ENCODE measurements around the gene SUV39H2.
"Not testable (repeated sequence)": the region's sequence is repeated elsewhere in the genome, so short reads cannot be mapped to it uniquely, and the experiment has no call there.

SUV39H2 gene

DNA sequence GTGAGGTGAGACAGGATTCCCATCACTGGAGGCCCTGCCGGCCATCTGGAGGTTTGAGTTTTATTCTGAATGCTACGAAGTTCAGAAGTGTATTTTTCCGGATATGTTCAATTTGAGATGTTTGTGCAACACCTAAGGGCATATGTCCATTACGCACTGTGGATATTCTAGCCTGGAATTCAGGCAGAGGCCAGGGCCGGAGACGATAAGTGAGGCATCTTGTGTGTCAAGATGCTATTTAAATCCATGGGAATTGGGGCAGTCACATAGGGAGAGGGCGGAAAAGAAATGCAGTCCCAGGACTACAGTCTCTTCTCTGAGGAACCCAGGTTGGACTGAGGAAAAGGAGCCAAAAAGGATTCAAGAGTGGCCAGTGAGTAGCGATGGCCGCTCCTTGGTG lies 1.9 kb upstream of the SUV39H2 start:
- DNase-seq = no peak

DNA sequence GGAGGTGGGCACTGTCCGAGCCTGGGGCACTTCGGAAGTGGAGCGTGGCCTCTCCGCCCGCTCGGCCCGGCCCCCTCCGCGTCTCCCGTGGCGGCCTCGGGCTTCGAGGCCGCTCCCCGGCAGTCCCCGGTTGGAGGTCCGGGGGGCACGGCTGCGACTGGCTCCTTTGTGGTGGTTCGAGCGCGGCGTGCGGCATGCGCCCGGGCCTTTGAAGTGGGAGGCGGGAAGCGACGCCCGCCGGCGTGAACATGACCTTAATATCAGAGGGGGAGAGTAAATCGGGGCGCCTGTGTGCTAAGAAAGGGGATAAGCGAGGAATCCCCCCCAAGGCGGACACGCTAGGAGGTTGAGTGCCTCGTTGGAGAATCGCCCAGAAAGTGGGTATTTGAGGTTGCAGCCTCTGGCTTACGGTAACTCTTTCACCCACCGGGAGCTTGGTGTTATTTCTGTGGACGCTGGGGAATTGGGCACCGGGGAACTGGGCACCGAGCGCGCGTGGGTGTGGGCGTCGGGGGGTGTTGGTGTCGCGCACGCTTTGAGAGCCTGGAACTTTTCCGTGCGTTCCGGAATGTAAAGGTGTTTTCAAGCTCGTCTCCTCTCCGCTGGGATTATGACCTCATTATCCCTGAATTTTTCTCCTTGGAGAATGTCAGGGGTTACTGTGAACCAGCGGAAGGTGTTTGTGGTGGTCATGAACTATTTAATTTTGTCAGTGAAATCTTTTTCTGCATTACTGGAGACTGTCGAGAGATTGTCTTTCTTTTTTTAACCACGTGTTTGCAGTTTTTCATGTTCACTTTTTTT lies 660 bp downstream of the SUV39H2 start:
- DNase-seq = peak; percentile 13

DNA sequence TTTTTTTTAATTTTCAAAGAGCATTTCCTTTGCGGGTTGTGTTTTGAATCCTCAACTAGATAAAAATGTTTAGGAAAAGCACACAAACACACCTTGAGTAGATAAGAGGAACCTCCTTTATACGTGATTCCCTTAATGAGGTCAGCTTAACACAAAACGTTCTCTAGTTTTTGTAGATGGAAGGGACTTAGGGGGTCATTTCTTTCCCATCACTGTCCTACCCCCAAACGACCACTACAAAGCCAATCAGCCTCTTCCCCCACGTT lies 1.2 kb downstream of the SUV39H2 start:
- DNase-seq = no peak

DNA sequence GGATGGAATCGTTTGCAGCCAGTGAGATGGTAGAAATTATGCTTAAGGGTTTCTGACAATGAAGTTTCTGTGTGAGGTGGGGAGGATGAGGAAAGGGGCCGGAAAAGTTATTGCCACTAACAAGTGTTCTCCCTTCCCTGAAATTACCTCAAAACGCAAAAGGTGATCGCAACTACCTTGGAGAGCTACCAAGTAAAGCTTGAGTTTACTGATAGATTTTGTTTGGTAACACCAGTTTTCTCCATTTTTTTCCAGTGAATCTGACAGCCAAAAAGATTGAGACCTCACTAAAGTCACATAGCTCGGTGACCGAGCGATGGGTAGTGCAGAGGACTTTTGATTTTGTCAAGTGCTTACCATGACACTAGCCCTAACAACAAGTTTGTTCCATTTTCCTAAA lies 1.6 kb downstream of the SUV39H2 start:
- no peak for DNase-seq

DNA sequence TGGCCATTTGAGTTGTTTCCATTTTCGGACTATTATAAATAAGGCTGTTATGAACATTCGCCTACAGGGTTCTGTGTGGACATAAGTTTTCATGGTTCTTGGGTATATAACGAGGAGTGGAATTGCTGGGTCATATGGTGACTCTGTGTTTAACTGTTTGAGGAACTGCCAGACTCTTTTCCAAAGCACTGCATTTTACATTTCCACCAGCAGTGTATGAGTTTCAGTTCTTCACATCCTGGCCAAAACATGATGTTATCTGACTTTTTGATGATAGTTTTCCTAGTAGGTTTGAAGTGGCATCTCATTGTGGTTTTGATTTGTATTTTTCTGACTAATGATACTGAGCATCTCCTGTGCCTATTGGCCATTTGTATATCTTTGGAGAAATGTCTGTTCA lies 5.4 kb downstream of the SUV39H2 start:
- no peak for DNase-seq

DNA sequence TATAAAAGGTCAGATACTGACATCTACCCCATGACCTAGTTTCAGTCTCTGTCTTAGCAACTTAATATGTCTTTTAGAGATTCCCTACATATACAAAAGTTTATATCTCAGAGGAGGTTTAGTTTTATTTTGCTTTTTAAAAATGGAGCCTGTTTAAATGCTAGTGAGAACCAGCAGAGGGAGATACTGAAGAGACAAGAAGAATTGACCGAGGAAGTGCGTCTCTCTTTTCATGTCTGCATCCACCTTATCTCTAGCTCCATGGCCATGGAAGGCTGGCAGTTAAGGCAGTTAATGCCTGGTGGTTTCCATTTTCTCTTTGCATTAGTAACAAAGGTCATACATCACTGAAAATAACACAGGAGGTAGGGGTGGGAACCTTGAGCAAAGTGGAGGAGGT lies 10.7 kb downstream of the SUV39H2 start:
- peak; percentile 4 for DNase-seq

DNA sequence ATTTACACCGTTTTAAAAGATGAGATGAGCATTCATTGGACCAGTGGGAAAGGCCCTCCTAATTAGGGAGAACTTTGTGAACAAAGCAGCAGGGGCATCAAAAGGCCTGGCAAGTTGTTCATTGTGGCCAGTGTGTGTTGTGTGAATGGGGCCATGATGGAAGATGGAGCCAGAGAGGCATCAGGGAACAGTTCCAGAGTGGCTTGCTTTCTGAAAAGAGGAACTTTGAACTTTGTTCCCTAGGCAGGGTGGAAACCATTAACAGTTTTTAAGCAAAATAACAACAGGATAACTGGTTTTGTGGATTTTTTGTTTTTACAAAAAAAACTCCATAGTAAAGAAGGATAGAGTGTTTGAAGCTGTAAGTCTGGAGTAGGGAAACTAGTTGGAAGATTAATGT lies 12.5 kb downstream of the SUV39H2 start:
- no peak for DNase-seq

DNA sequence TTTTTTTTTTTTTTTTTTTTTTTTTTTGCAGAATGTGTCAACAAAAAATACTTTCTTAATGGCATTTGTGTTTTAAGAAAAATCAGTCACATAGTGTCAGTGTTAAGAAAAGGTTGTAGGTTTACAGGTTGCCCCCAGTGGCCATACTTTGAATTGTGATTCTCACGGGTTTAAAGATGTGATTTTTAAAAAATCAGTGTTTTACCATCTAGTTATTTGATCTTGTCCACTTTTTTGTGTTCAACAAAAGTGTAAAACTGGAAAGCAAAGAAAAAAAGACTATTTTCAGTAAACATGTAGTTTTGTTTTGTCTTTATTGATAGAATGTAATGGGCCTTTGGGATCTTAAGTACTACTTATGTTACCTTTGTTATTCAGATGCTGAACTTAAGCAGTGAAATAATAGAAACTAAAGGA lies 25.7 kb downstream of the SUV39H2 start:
- peak; percentile 36 for DNase-seq

DNA sequence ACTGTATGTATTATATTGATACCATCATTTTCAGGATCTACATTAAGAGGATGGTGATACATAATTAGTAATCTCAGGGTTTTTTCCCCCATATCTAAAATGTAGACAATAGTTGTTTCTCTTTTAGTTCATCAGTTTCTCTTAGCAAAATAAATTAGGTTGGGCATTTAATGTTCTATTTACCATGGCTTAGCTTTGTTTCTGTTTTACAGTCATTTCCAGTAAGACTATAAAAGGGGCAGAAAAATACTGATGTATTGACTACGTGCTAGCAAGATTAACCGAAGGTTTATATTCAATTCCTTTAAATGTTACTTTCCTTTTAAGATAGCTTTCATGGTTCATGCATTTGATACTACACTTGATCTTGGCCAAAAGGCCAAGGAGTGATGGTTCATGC lies 26.2 kb downstream of the SUV39H2 start:
- DNase-seq = no peak

DNA sequence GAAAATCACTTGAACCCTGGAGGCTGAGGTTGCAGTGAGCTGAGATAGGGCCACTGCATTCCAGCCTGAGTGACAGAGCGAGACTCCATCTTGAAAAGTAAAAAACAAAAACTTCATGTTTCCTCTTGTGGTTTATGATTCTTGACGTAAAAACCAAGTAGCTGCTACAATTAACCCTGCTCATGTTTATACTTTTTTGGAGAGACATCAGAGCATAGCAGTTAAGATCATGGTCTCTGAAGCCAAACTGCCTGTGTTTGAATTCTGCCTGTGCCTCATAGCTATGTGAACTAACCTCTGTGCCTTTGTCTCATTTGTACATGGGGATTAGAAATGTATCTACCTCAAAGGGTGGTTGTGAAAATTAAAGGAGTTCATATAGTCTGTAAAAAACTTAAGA lies 27.2 kb downstream of the SUV39H2 start:
- DNase-seq = no peak

DNA sequence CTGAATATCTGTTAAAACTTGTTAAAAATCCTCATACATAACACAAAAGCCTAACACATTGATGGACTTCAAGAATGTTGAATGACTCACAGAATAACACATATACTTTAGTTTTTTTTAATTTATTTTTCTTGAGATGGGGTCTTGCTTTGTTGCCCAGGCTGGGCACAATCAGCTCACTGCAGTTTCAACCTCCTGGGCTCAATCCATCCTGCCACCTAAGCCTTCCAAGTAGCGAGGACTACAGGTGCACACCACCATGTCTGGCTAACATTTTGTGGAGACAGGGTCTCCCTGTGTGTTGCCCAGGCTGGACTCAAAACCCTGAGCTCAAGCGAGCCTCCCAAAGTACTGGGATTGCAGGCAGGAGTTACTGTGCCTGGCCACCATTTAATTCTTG lies 28.1 kb downstream of the SUV39H2 start:
- no peak for DNase-seq

DNA sequence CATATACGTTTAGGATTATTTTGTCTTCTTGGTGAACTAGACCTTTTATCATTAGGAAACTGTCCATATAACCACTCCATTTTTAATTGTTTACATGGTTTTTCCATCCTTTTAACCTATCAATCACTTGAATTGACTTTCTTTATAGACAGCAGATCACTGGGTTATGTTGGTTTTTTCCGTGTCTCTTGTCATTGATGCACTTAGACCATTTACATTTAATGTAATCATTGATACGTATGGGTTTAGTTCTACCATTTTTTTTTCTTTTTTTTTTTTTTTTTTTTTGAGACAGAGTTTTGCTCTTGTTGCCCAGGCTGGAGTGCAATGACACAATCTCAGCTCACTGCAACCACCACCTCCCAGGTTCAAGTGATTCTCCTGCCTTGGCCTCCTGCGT lies 28.9 kb downstream of the SUV39H2 start:
- DNase-seq = not testable (repeated sequence)

DNA sequence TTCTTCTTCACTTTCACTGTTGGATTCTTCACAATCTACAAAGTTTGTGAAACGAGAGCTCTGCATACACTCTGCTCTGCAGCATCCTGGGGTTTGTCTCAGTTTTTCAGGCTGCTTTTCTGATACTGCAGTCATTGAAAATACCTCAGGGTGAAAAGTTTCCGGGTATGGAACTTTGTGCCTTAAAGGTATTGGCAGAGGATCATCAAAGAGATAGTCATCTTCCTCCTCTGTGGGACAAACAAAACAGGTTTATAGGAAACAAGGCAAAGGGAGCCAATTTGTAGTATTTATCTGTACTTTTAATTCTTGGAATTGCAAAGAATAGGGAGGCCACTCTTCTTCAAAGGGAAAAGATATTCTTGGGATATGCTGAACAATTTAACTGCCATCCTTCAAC lies 30.4 kb downstream of the SUV39H2 start:
- DNase-seq = no peak

DNA sequence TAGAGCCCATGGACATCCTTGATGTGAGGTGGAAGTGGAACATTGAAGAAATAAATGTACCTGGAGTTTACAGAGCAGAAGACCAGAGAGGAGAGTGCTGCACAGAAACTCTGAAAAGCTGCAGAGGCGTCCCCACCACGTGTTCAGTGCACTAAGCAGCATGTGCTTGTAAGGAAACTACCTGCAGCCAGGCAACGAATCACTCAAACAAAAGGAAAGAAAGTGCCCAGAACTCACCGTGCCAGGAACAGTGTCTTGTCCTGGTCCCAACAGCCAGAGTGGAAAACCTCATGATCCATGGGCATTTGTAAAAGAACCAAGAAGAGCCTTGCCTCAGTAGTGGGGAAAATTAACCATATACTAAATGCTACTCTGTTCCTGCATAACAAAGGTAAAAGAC lies 32.3 kb downstream of the SUV39H2 start:
- DNase-seq = no peak

DNA sequence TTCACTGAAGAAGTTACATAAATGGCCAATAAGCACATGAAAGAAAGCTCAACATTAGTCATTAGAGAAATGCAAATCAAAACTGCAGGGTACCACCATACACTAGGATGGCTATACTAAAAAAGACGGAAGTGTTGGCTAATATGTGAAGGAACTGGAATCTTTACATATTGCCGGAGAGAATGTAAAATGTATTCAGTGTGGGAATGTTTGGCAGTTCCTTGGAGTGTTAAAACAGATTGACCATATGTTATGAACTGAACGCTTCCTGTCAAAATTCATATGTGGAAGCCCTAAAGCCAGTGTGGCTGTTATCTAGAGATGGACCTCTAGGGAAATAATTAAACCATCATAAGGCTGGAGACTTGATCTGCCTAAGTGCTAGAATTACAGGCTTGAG lies 33.1 kb downstream of the SUV39H2 start:
- no peak for DNase-seq

DNA sequence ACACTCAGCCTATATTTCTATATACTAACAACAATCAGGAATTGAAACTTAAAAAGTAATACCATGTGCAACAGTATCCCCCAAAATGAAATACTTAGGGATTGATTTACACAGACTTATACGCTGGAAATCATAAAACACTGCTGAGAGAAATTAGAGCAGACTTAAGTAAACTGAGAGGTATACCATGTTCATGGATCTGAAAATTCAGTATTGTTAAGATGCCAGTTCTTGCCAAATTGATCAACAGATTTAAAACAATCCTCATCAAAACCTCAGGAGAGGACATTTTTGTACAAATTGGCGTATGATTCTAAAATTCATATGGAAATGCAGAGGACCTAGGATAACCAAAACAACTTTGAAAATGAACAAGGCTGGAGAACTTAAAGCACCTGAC lies 37.9 kb downstream of the SUV39H2 start:
- DNase-seq = no peak

DNA sequence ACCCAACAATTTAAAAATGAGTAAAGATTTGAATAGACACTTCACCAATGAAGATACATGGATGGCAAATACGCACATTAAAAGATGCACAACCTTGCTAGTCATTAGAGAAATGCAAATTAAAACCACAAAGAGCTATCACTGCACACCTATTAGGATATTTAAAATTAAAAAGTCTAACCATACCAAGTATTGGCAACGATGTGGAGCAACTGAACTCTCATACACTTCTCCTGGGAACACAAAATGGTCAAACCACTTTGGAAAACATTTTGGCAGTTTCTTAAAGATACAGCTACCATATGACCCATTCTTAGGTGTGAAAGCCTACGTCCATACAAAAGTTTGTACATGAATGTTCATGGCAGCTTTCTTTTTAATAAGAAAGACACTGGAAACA lies 39.2 kb downstream of the SUV39H2 start:
- no peak for DNase-seq

DNA sequence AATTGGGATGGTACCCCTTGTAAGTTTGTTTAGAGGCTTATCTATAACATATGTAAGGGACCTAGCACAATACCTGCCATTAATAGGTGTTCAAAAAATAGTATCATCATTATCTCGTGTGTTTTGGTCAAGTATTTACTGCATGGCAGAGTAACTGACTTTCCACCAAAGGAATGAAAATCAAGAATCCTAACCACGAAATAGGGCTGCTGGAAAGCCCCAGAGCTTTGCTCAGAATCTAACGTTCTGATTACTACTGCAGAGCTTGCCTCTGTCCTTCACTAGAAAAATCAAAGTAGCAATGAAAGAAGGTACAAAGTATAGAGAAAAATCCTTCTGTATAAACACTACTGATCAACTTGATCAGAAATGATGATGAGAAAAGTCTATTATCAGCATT lies 40.3 kb downstream of the SUV39H2 start:
- DNase-seq = no peak

DNA sequence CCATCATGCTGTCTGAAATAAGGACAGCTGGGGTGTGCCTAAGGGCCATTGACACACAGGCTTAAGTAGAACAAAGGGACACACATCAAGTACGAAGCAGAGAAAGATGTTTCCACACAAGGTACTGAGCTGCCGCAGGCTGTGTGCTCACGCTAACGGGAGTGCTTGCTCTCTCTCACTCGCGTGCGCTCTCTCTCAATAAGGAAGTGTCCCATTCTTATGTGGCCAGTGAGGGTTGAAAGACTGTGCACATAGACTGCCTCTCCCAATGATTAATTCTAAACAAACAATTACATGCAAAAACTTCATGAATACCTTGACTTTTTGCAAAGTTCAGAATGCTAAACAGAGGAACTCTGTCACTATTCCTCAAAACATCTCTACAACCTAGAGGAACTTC lies 45.3 kb downstream of the SUV39H2 start:
- DNase-seq = no peak

DNA sequence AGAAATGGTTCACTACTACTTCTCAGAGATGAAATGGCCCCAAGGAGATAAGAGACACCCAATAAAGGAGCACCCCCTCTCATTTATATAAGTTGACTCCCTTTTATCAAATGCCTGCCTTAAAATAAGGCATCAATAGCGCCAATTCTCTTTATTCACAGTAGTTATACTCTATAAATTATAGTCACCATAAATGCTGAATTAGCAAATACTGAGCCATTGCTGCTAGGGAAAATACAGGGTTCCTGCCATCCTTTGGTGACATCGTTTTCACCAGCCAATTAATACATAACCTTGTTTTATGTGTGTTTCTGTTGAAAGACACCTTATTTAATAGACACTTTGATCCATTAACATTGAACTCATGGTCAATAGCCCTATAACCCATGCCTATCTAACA lies 46.6 kb downstream of the SUV39H2 start:
- DNase-seq = no peak

DNA sequence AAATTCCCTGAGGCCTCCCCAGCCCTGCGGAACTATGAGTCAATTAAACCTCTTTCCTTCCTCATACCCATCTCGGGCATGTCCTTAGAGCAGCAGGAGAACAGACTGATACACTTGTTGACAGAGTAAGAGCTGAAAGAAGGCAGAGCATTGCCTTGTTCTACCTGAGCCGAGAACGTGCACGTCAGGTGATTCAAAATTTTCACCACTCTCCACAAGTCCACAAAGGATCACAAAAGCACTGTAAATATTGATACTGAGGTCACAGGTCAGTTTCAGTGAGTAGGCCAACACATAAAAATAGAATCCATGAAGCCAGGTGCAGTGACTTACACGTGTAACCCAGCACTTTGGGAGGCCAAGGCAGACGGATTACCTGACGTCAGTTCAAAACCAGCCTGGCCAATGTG lies 47.4 kb downstream of the SUV39H2 start:
- DNase-seq = no peak

DNA sequence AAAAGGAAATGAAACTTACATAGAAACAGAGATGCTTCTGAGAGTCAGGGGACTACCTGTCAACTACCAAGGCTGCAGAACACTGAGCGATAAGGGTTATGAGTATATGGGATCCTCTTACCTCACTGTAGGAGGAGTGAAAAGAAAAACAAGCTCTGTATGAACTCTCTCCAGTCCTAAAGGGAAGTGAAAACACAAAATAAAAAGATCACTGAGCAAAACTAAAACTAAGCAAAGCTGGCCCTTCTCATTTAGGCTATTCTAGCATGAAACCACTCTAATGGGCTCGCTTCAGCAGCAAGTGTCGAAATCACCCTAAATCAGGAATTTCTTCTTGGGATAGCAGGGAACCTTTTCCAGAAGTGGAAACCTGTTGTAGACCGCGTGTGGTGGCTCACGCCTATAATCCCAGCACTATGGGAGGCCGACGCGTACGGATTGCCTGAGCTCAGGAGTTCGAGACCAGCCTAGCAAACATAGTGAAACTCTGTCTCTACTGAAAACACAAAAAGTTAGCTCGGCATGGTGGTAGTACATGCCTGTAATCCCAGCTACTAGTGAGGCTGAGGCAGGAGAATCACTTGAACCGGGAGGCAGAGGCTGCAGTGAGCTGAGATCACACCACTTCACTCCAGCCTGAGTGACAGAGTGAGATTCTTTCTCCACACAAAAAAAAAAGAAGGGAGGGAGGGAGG lies 48.2 kb downstream of the SUV39H2 start:
- no peak for DNase-seq

DNA sequence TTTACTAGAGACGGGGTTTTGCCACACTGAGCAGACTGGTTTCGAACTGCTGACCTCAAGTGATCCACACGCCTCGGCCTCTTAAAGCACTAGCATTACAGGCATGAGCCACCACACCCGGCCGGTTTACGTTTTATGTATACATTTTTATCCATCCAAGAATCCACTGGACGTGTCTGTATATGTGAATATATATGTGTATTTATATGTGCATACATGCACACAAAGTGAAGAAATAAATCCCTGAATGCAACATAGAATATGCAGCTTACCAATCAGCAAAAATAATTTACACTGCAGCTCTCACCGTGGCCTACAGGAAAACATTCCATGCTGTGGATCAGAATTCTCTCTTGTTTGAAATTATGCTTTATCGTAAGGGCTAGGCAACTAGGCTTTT lies 51.9 kb downstream of the SUV39H2 start:
- no peak for DNase-seq

DNA sequence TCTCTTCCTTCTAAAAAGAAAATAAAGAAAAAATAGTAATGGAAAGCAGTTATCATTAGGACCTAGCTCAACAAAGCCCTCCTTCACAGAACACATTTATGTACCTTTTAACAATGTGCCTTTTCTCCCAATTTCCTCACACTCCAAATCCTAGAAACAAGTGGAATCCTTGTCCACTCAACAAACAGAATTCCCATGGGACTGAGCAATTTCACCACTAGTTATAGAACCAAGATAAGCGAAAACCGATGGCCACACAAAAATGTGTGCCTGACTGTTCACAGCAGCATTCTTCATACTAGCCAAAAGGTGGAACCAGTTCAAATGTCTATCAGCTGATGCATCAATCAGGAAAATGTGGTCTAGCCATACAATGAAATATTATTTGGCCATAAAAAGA lies 57.9 kb downstream of the SUV39H2 start:
- peak; percentile 2 for DNase-seq

DNA sequence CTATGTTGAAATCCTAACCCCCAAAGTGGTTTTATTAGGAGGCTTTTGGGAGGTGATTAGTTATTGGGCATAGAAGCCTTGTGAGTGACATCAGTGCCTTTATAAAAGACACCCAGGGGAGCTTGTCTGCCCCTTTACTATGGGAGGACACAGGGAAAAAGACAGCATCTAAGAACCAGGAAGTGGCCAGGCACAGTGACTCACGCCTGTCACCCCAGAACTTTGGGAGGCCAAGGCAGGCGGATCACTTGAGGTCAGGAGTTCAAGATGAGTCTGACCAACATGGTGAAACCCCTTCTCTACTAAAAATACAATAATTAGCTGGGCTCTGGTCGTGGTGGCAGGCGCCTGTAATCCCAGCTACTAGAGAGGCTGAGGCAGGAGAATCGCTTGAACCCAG lies 60.3 kb downstream of the SUV39H2 start:
- peak; percentile 2 for DNase-seq
